Measurements from ENCODE around the gene CD22.

- TF ChIP-seq ZBTB33 (IDR thresholded peaks at IDR 0.05) (no peak), CTCF (IDR thresholded peaks at IDR 0.05; ENCODE audit: low read depth, low read length, missing input control) (no peak), TAF1 (conservative IDR thresholded peaks at IDR 0.05) (no peak), REST (IDR thresholded peaks at IDR 0.05) (no peak), EGR1 (IDR thresholded peaks at IDR 0.05; ENCODE audit: low read depth in 2 of 2) (no peak)
- TF ChIP-seq, protein P1, sequence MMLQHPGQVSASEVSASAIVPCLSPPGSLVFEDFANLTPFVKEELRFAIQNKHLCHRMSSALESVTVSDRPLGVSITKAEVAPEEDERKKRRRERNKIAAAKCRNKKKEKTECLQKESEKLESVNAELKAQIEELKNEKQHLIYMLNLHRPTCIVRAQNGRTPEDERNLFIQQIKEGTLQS (IDR thresholded peaks at IDR 0.05), result no peak
These were observed 7.7 kb upstream of the CD22 start for GRCh38 chr19:35321291-35321690.
